Measurements from ENCODE around the gene FBXL17. TPM values are rescaled to one million over a fixed set of nuclear protein-coding genes. Genes with fewer than 3 reads are reported as not detected.

The FBXL17 gene
- total RNA-seq, 1 donor from 2014 or later = 21.6 TPM

DNA sequence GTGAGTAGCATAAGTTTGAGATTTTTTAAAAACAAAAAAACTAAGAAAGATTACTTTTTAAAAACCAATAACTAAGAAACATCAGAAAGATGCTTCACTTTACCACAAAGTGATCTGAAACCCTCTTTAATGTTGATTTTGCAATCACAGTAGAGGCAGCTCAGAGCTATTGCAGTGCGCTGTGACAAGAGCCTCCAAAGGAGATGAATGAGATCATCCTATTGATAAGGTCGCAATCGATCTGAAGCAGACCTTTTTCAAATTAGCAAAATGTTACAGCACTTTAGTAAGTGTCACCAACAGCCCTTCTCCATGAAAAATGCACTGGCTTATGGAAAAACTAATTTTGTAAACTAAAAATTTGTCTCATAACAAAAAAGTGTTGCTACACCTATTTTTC is 426.6 kb downstream of the FBXL17 start:
- no peaks in the 10 kb centered on the region for H3K9me3 Mint-ChIP-seq

DNA sequence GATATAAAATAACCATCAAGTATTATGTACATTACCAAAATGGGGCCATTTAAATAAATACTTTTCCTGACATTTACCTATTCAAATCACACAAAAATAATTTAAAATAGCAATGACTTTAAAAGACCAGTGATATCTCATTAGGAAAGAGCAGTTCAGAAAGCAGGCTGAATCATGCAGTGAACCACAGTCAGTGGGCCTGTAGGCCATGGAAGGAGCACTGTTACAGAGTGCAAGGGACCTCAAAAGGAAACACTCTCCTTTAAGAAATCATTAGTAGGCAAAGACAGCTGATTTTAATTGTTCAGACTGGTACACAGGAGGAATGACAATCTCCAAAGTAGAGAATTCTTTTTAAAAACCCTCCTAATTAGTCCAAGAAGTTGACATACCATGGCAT is 427.6 kb downstream of the FBXL17 start:
- Mint-ChIP-seq H3K4me1 (peaks cover 5% of the 10 kb centered on the region), H3K9me3 (no peaks in the 10 kb centered on the region), H3K27me3 (ENCODE audit: low read depth) (no peaks in the 10 kb centered on the region), H3K27ac (no peak overlapping the region), H3K4me3 (no peak overlapping the region), H3K36me3 (no peaks in the 10 kb centered on the region)
- TF ChIP-seq, protein P1, sequence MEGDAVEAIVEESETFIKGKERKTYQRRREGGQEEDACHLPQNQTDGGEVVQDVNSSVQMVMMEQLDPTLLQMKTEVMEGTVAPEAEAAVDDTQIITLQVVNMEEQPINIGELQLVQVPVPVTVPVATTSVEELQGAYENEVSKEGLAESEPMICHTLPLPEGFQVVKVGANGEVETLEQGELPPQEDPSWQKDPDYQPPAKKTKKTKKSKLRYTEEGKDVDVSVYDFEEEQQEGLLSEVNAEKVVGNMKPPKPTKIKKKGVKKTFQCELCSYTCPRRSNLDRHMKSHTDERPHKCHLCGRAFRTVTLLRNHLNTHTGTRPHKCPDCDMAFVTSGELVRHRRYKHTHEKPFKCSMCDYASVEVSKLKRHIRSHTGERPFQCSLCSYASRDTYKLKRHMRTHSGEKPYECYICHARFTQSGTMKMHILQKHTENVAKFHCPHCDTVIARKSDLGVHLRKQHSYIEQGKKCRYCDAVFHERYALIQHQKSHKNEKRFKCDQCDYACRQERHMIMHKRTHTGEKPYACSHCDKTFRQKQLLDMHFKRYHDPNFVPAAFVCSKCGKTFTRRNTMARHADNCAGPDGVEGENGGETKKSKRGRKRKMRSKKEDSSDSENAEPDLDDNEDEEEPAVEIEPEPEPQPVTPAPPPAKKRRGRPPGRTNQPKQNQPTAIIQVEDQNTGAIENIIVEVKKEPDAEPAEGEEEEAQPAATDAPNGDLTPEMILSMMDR (IDR thresholded peaks at IDR 0.05; ENCODE audit: unreplicated experiment) = no peak
- DNase-seq (ENCODE audit: low spot score in 2 of 2, unreplicated experiment in 2 of 2) = no peak

More for the DNA sequence above, 426.6 kb downstream of the FBXL17 start:
- TF ChIP-seq, protein P1 (IDR thresholded peaks at IDR 0.05; ENCODE audit: unreplicated experiment) = no peak
- Mint-ChIP-seq H3K36me3 (no peaks in the 10 kb centered on the region), H3K27ac (no peak overlapping the region), H3K4me1 (no peaks in the 10 kb centered on the region), H3K27me3 (ENCODE audit: low read depth) (no peaks in the 10 kb centered on the region), H3K4me3 (no peak overlapping the region)
- no peak for DNase-seq (ENCODE audit: low spot score in 2 of 2, unreplicated experiment in 2 of 2)

DNA sequence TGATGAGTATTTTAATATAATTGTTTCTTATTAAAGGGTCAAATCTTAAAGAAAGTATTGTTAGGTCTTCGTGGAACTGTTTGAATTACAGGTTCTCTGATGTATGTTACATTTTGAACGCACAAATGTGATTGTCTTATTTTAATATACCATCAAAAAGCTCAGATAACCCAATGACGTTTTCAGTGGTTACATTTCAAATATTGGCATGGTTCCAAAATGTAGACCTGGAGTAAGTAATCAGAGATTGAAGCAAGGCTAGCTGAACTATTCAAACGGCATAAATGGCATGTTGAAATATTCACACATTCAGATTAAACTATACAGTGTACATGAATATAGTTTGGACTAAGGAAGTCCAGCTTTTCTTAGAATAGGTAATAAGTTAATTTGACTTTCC is 429.4 kb downstream of the FBXL17 start:
- TF ChIP-seq, protein P1 (IDR thresholded peaks at IDR 0.05; ENCODE audit: unreplicated experiment) = no peak

DNA sequence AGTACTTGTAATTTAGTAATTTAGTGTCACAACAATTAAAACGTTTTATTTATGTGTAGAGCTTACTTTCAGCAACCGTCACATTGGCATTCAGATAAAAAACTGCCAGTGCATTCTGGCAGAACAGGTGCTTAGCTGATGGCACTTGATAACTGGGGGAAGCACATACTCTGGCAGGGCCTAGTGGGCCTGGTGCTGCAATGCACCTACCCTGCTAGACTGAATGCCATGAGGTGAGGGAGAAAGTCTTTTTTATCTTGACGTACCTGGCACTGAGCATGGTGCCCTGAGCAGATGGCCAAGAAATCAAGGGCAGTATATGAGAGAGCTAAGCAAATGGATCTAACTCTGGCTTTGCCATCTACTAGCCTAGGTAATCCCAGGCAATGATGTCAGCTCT is 430.6 kb downstream of the FBXL17 start:
- Mint-ChIP-seq H3K36me3 (no peaks in the 10 kb centered on the region), H3K4me1 (peaks cover 10% of the 10 kb centered on the region), H3K9me3 (no peaks in the 10 kb centered on the region), H3K4me3 (no peak overlapping the region), H3K27ac (no peak overlapping the region), H3K27me3 (ENCODE audit: low read depth) (no peaks in the 10 kb centered on the region)
- no peak for DNase-seq (ENCODE audit: low spot score in 2 of 2, unreplicated experiment in 2 of 2)
- TF ChIP-seq, protein P1 (IDR thresholded peaks at IDR 0.05; ENCODE audit: unreplicated experiment) = no peak

More for the DNA sequence above, 429.4 kb downstream of the FBXL17 start:
- H3K9me3 Mint-ChIP-seq = no peaks in the 10 kb centered on the region
- no peak overlapping the region for H3K27ac Mint-ChIP-seq
- DNase-seq (ENCODE audit: low spot score in 2 of 2, unreplicated experiment in 2 of 2) = no peak
- no peaks in the 10 kb centered on the region for H3K27me3 Mint-ChIP-seq (ENCODE audit: low read depth)
- peaks cover 10% of the 10 kb centered on the region for H3K4me1 Mint-ChIP-seq
- no peak overlapping the region for H3K4me3 Mint-ChIP-seq
- no peaks in the 10 kb centered on the region for H3K36me3 Mint-ChIP-seq

DNA sequence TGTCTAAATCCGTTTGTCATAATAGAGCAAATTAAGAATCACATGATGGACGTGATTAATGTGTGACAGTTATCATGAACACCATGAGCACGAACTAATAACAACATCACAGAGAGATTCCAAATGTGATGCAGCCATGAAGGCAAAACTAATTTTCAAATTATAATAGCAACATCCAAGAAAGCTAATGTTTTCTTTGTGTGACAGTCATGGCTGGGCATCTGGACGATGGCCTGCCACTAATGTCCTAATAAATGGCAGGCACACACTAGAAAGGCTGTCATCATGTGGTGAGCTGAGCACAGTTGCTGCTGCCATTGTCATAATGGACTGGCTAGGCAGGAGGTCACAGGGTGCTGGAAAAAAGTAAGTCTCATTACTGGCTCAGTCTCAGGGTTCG is 431.1 kb downstream of the FBXL17 start:
- H3K4me3 Mint-ChIP-seq = no peak overlapping the region
- DNase-seq (ENCODE audit: low spot score in 2 of 2, unreplicated experiment in 2 of 2) = no peak
- H3K27me3 Mint-ChIP-seq (ENCODE audit: low read depth) = no peaks in the 10 kb centered on the region
- no peak overlapping the region for H3K27ac Mint-ChIP-seq
- H3K36me3 Mint-ChIP-seq = no peaks in the 10 kb centered on the region
- H3K4me1 Mint-ChIP-seq = peaks cover 10% of the 10 kb centered on the region
- TF ChIP-seq, protein P1 (IDR thresholded peaks at IDR 0.05; ENCODE audit: unreplicated experiment) = no peak
- H3K9me3 Mint-ChIP-seq = no peaks in the 10 kb centered on the region

All from mesothelial cell of epicardium (in vitro differentiated cells).